HCT116 (cell line): ENCODE results near the gene NCKAP5. TPM values are rescaled to one million over a fixed set of nuclear protein-coding genes. Genes with fewer than 3 reads are reported as not detected.

Experiments used
- ATAC-seq: fragments of 200-7000 bp; cut with Tn5 transposase; 2 replicates; pipeline ENCODE4 v1.9.1; 2020; ENCODE audit warnings: mild to moderate bottlenecking, moderate library complexity
- BruUV-seq: library from RNA; stranded (reverse); fragments of 400-500 nt; replicated peaks from 2 replicates; lab custom pipeline; 2021; lab: Mats Ljungman, UMichigan
- CTCF ChIA-PET: fragments of 300-600 bp; sonication (Branson Sonifier 250); formaldehyde crosslinking; loops from one replicate; lab custom pipeline; 2021; ENCODE audit warnings: antibody characterized with exemption; lab: Charles Lee
- POLR2A ChIA-PET: fragments of 300-600, 350-600 bp; sonication (Branson Sonifier 250); formaldehyde crosslinking; loops from one replicate; lab custom pipeline; 2021; ENCODE audit warnings: antibody characterized with exemption; lab: Charles Lee
- RAD21 ChIA-PET, 2 experiments: fragments of 300-600 bp; sonication (Branson Sonifier 250); formaldehyde crosslinking; loops; one replicate each; lab custom pipeline; 2023; ENCODE audit warnings: low total read pairs in 2 of 2; ENCODE audit not compliant: uncharacterized antibody in 2 of 2, unreplicated experiment in 2 of 2, low non-redundant PET in 1 of 2; lab: Charles Lee
- DNase-seq: peaks from one replicate; pipeline ENCODE4 v3.0.0-alpha.2; 2010; ENCODE audit warnings: low read depth, low spot score
- H2AFZ ChIP-seq: fragments of 200-600 bp; shearing (Covaris generic), sonication (generic); 2 replicates; pipeline ENCODE4 v1.6.1; 2017; ENCODE audit warnings: low read depth, mixed run types, mixed read lengths, antibody characterized with exemption, low read length; ENCODE audit not compliant: poor library complexity, severe bottlenecking
- H3K27ac ChIP-seq: 2 replicates; pipeline ENCODE4 v1.5.1; 2012; ENCODE audit warnings: low read depth, low read length
- H3K27me3 ChIP-seq: fragments of 200-600 bp; sonication (generic); 2 replicates; pipeline ENCODE4 v1.6.1; 2016; ENCODE audit warnings: mixed run types, low read length, mixed read lengths; ENCODE audit not compliant: insufficient read depth
- H3K36me3 ChIP-seq, 2 experiments: fragments of 200-500 bp in 1 of 2; fragments of 200-600 bp in 1 of 2; sonication (Bioruptor generic) in 1 of 2; sonication (generic) in 1 of 2; 2 replicates each; pipeline versions ENCODE4 v1.5.1 to v1.6.1; 2014 to 2016; ENCODE audit warnings: low read length in 2 of 2, inconsistent platforms in 1 of 2, mixed read lengths in 1 of 2, mixed run types in 1 of 2; ENCODE audit not compliant: insufficient read depth in 2 of 2, control insufficient read depth in 1 of 2
- H3K4me1 ChIP-seq, 2 experiments: fragments of 200-600 bp in 1 of 2; sonication (generic) in 1 of 2; 2 replicates each; pipeline versions ENCODE4 v1.5.1 to v1.6.1; 2012 to 2017; ENCODE audit warnings: low read length in 2 of 2, inconsistent platforms in 1 of 2, mild to moderate bottlenecking in 1 of 2, mixed read lengths in 1 of 2, mixed run types in 1 of 2, moderate library complexity in 1 of 2; ENCODE audit not compliant: insufficient read depth in 2 of 2, control insufficient read depth in 1 of 2
- H3K4me2 ChIP-seq: fragments of 200-600 bp; sonication (generic); 2 replicates; pipeline ENCODE4 v1.6.1; 2017; ENCODE audit warnings: mixed run types, low read length, mixed read lengths
- H3K4me3 ChIP-seq, 2 experiments: fragments of 200-600 bp in 1 of 2; sonication (generic) in 1 of 2; replicated peaks in 1 of 2; 2 replicates each; pipeline ENCODE4 v1.5.1; 2011 to 2016; ENCODE audit warnings: low read length in 2 of 2, control low read depth in 1 of 2, low read depth in 1 of 2, mild to moderate bottlenecking in 1 of 2, mixed read lengths in 1 of 2, mixed run types in 1 of 2
- H3K79me2 ChIP-seq: fragments of 200-600 bp; sonication (generic); 2 replicates; pipeline ENCODE4 v1.6.1; 2017; ENCODE audit warnings: mild to moderate bottlenecking, mixed run types, low read length, moderate library complexity, mixed read lengths; ENCODE audit not compliant: insufficient read depth
- H3K9ac ChIP-seq: fragments of 200-600 bp; sonication (generic); 2 replicates; pipeline ENCODE4 v1.6.1; 2016; ENCODE audit warnings: low read length, mixed read lengths
- H3K9me2 ChIP-seq: fragments of 200-600 bp; sonication (generic), shearing (Covaris generic); 2 replicates; pipeline ENCODE4 v1.6.1; 2017; ENCODE audit warnings: mixed run types, mild to moderate bottlenecking, moderate library complexity; ENCODE audit not compliant: insufficient read depth
- H3K9me3 ChIP-seq, 2 experiments: fragments of 200-500 bp in 1 of 2; fragments of 200-600 bp in 1 of 2; sonication (Bioruptor generic) in 1 of 2; sonication (generic) in 1 of 2; 2 replicates each; pipeline ENCODE4 v1.6.1; 2014 to 2017; ENCODE audit warnings: low read length in 2 of 2, mixed read lengths in 2 of 2, inconsistent platforms in 1 of 2, low read depth in 1 of 2, mild to moderate bottlenecking in 1 of 2, mixed run types in 1 of 2, moderate library complexity in 1 of 2; ENCODE audit not compliant: control insufficient read depth in 1 of 2, insufficient read depth in 1 of 2
- H4K20me1 ChIP-seq: fragments of 200-600 bp; sonication (generic), shearing (Covaris generic); 2 replicates; pipeline ENCODE4 v1.6.1; 2017; ENCODE audit warnings: mixed run types, mild to moderate bottlenecking, moderate library complexity; ENCODE audit not compliant: insufficient read depth
- CBX3 ChIP-seq: IDR thresholded peaks from 2 replicates; pipeline ENCODE4 v1.6.1; 2012; ENCODE audit warnings: low read depth
- CEBPB ChIP-seq: IDR thresholded peaks from 2 replicates; pipeline ENCODE4 v1.6.1; 2012; ENCODE audit warnings: low read depth
- CTCF ChIP-seq, 3 experiments: fragments of 200-600 bp in 1 of 3; sonication (generic) in 1 of 3; IDR thresholded peaks in 2 of 3; conservative IDR thresholded peaks in 1 of 3; 2 replicates each; pipeline ENCODE4 v1.5.1; 2012 to 2017; ENCODE audit warnings: low read depth in 2 of 3, low read length in 2 of 3, antibody characterized with exemption in 1 of 3, borderline replicate concordance in 1 of 3, control low read depth in 1 of 3, mild to moderate bottlenecking in 1 of 3, mixed read lengths in 1 of 3, mixed run types in 1 of 3, moderate library complexity in 1 of 3; ENCODE audit not compliant: insufficient read depth in 1 of 3
- EZH2 ChIP-seq: fragments of 200-600 bp; sonication (generic); IDR thresholded peaks from 2 replicates; pipeline ENCODE4 v1.6.1; 2017; ENCODE audit warnings: antibody characterized with exemption, mixed run types
- JUND ChIP-seq: IDR thresholded peaks from 2 replicates; pipeline ENCODE4 v1.6.1; 2012
- MAX ChIP-seq: IDR thresholded peaks from 2 replicates; pipeline ENCODE4 v1.6.1; 2012
- POLR2A ChIP-seq: IDR thresholded peaks from 2 replicates; pipeline ENCODE4 v1.7.0; 2011; ENCODE audit warnings: borderline replicate concordance; ENCODE audit not compliant: insufficient read depth, insufficient read length; ENCODE audit errors: extremely low read depth
- RAD21 ChIP-seq: IDR thresholded peaks from 2 replicates; pipeline ENCODE4 v1.6.1; 2012; ENCODE audit warnings: low read depth, mild to moderate bottlenecking
- ZBTB33 ChIP-seq: IDR thresholded peaks from 2 replicates; pipeline ENCODE4 v1.6.1; 2011; ENCODE audit warnings: mild to moderate bottlenecking, low read length, moderate library complexity; ENCODE audit not compliant: insufficient replicate concordance; ENCODE audit errors: extremely low read depth
- intact Hi-C: fragments of 100-400 bp; cut with micrococcal nuclease; formaldehyde crosslinking; loops from 2 replicates; pipeline ENCODE4 v1.10.0; 2022
- total RNA-seq: library from RNA; stranded (reverse); gene quantifications from one replicate; pipeline ENCODE4 v1.2.1, GENCODE V29; 2021; ENCODE audit not compliant: unreplicated experiment

The NCKAP5 gene
- total RNA-seq, 1 experiment from 2014 or later = 0.30 TPM

GRCh38 chr2:133341575-133341974 lies 226.7 kb downstream of the NCKAP5 start (continued):
- TF ChIP-seq CTCF (IDR thresholded peaks at IDR 0.05 in 2 of 3, conservative IDR thresholded peaks at IDR 0.05 in 1 of 3; ENCODE audit: borderline replicate concordance in 1 of 3, insufficient read depth in 1 of 3, low read depth in 2 of 3, low read length in 2 of 3) (no peak), EZH2 (no peak)

- no peaks in the 10 kb centered on the region for H3K27me3 ChIP-seq
- TF ChIP-seq ZBTB33 (no peak), CEBPB (no peak), JUND (no peak), POLR2A (no peak), CTCF (IDR thresholded peaks at IDR 0.05 in 2 of 3, conservative IDR thresholded peaks at IDR 0.05 in 1 of 3; ENCODE audit: borderline replicate concordance in 1 of 3, insufficient read depth in 1 of 3, low read depth in 2 of 3, low read length in 2 of 3) (no peak), MAX (no peak), RAD21 (no peak), CBX3 (no peak)
- no TSS peak for BruUV-seq
- RAD21 ChIA-PET = no interaction called here
- intact Hi-C loops = no loop called here
- no peaks in the 10 kb centered on the region for H3K36me3 ChIP-seq
- no peak overlapping the region for H3K9ac ChIP-seq
- H3K4me2 ChIP-seq = no peak overlapping the region
- CTCF ChIA-PET = no interaction called here
- no peaks in the 10 kb centered on the region for H4K20me1 ChIP-seq
- H3K27ac ChIP-seq = no peak overlapping the region
- POLR2A ChIA-PET = no interaction called here
- no peak for ATAC-seq
- no peaks in the 10 kb centered on the region for H3K9me3 ChIP-seq
- DNase-seq = no peak
- no peaks in the 10 kb centered on the region for H3K79me2 ChIP-seq
- H2AFZ ChIP-seq = no peak overlapping the region
- H3K4me3 ChIP-seq = no peak overlapping the region
- H3K9me2 ChIP-seq = no peaks in the 10 kb centered on the region
- H3K4me1 ChIP-seq = no peaks in the 10 kb centered on the region
Measured at GRCh38 chr2:133338224-133338623, 230.0 kb downstream of the NCKAP5 start.
